ENCODE data around the gene SULT1C4.

The SULT1C4 gene

GRCh38 chr2:108376774-108377173 lies 980 bp upstream of the SULT1C4 start:
- DNase-seq, result no peak

GRCh38 chr2:108377401-108377800 lies 353 bp upstream of the SULT1C4 start:
- DNase-seq, result no peak

- DNase-seq, result no peak
Measured at GRCh38 chr2:108378851-108379250, 1.1 kb downstream of the SULT1C4 start.

GRCh38 chr2:108382196-108382595 lies 4.4 kb downstream of the SULT1C4 start:
- DNase-seq, result no peak

GRCh38 chr2:108383146-108383830 lies 5.5 kb downstream of the SULT1C4 start:
- DNase-seq, result no peak

GRCh38 chr2:108384662-108385393 lies 7.1 kb downstream of the SULT1C4 start:
- no peak for DNase-seq

GRCh38 chr2:108385411-108386071 lies 7.8 kb downstream of the SULT1C4 start:
- DNase-seq, result no peak

- no peak for DNase-seq
Measured at GRCh38 chr2:108388045-108388444, 10.3 kb downstream of the SULT1C4 start.

GRCh38 chr2:108390340-108390739 lies 12.6 kb downstream of the SULT1C4 start:
- no peak for DNase-seq

GRCh38 chr2:108392029-108392428 lies 14.3 kb downstream of the SULT1C4 start:
- DNase-seq, result no peak

GRCh38 chr2:108393197-108393596 lies 15.4 kb downstream of the SULT1C4 start:
- no peak for DNase-seq

- DNase-seq, result no peak
Measured at GRCh38 chr2:108395155-108395554, 17.4 kb downstream of the SULT1C4 start.

- no peak for DNase-seq
Measured at GRCh38 chr2:108396845-108397244, 19.1 kb downstream of the SULT1C4 start.

- DNase-seq, result no peak
Measured at GRCh38 chr2:108399479-108399878, 21.7 kb downstream of the SULT1C4 start.

GRCh38 chr2:108401800-108402199 lies 24.0 kb downstream of the SULT1C4 start:
- no peak for DNase-seq

GRCh38 chr2:108403494-108403893 lies 25.7 kb downstream of the SULT1C4 start:
- no peak for DNase-seq

- peak; percentile 4 for DNase-seq
Measured at GRCh38 chr2:108404784-108405397, 27.1 kb downstream of the SULT1C4 start.

GRCh38 chr2:108407864-108408729 lies 30.3 kb downstream of the SULT1C4 start:
- DNase-seq, result no peak

- no peak for DNase-seq
Measured at GRCh38 chr2:108409768-108410167, 32.0 kb downstream of the SULT1C4 start.

GRCh38 chr2:108412995-108413710 lies 35.4 kb downstream of the SULT1C4 start:
- no peak for DNase-seq

- no peak for DNase-seq
Measured at GRCh38 chr2:108413711-108414095, 35.9 kb downstream of the SULT1C4 start.

Data from NCI-H1105 (cell line).